H9 (cell line): ENCODE measurements around the gene ADTRP. TPM values are rescaled to one million over a fixed set of nuclear protein-coding genes. Genes with fewer than 3 reads are reported as not detected.

Experiments used
- DNase-seq: peaks from one replicate; pipeline ENCODE4 v3.0.0-alpha.2; 2017
- H2AFZ ChIP-seq: one replicate; pipeline ENCODE4 v1.6.1; 2013; ENCODE audit warnings: mild to moderate bottlenecking, low read length, control low read depth, moderate library complexity
- H2AK5ac ChIP-seq: 2 replicates; pipeline ENCODE4 v1.6.1; 2013; ENCODE audit warnings: low read length, control low read depth, mixed read lengths; ENCODE audit not compliant: insufficient read length
- H2BK120ac ChIP-seq: one replicate; pipeline ENCODE4 v1.6.1; 2013; ENCODE audit warnings: low read depth, mild to moderate bottlenecking, low read length, control low read depth, inconsistent platforms; ENCODE audit not compliant: poor library complexity, severe bottlenecking
- H2BK12ac ChIP-seq: 2 replicates; pipeline ENCODE4 v1.6.1; 2013; ENCODE audit warnings: low read length, control low read depth, mixed read lengths, low read depth; ENCODE audit not compliant: insufficient read length
- H2BK15ac ChIP-seq: 2 replicates; pipeline ENCODE4 v1.6.1; 2013; ENCODE audit warnings: low read depth, low read length, control low read depth
- H2BK20ac ChIP-seq: one replicate; pipeline ENCODE4 v1.6.1; 2013; ENCODE audit warnings: low read depth, mild to moderate bottlenecking, low read length, control low read depth, inconsistent platforms; ENCODE audit not compliant: poor library complexity, severe bottlenecking
- H2BK5ac ChIP-seq: 2 replicates; pipeline ENCODE4 v1.6.1; 2013; ENCODE audit warnings: low read length, control low read depth, mixed read lengths; ENCODE audit not compliant: insufficient read length
- H3K14ac ChIP-seq: 2 replicates; pipeline ENCODE4 v1.6.1; 2013; ENCODE audit warnings: low read length, control low read depth; ENCODE audit not compliant: insufficient read depth
- H3K18ac ChIP-seq: 2 replicates; pipeline ENCODE4 v1.6.1; 2013; ENCODE audit warnings: low read depth, mild to moderate bottlenecking, mixed read lengths, low read length, control low read depth; ENCODE audit not compliant: insufficient read length
- H3K23ac ChIP-seq: 2 replicates; pipeline ENCODE4 v1.6.1; 2013; ENCODE audit warnings: low read length, control low read depth, mixed read lengths, low read depth; ENCODE audit not compliant: insufficient read length
- H3K23me2 ChIP-seq: 2 replicates; pipeline ENCODE4 v1.6.1; 2013; ENCODE audit warnings: low read depth, mild to moderate bottlenecking, mixed read lengths, low read length, control low read depth; ENCODE audit not compliant: insufficient read length, poor library complexity, severe bottlenecking
- H3K27ac ChIP-seq: 2 replicates; pipeline ENCODE4 v1.5.1; 2013; ENCODE audit warnings: low read length, control low read depth, mixed read lengths, low read depth; ENCODE audit not compliant: insufficient read length
- H3K27me3 ChIP-seq: 2 replicates; pipeline ENCODE4 v1.6.1; 2013; ENCODE audit warnings: low read length, control low read depth, inconsistent platforms; ENCODE audit not compliant: insufficient read depth
- H3K4ac ChIP-seq: 2 replicates; pipeline ENCODE4 v1.6.1; 2013; ENCODE audit warnings: low read depth, mild to moderate bottlenecking, control low read depth, inconsistent platforms, low read length, moderate library complexity
- H3K4me1 ChIP-seq: 2 replicates; pipeline ENCODE4 v1.6.1; 2013; ENCODE audit warnings: low read length, control low read depth, inconsistent platforms; ENCODE audit not compliant: insufficient read depth
- H3K4me2 ChIP-seq: 2 replicates; pipeline ENCODE4 v1.6.1; 2013; ENCODE audit warnings: low read length, control low read depth, mixed read lengths; ENCODE audit not compliant: insufficient read length, insufficient read depth
- H3K56ac ChIP-seq: 2 replicates; pipeline ENCODE4 v1.6.1; 2013; ENCODE audit warnings: low read depth, mild to moderate bottlenecking, mixed read lengths, low read length, control low read depth; ENCODE audit not compliant: insufficient read length
- H3K79me1 ChIP-seq: 2 replicates; pipeline ENCODE4 v1.6.1; 2013; ENCODE audit warnings: low read depth, mild to moderate bottlenecking, moderate library complexity, low read length, control low read depth, inconsistent platforms; ENCODE audit not compliant: insufficient read depth, poor library complexity, severe bottlenecking
- H3K79me2 ChIP-seq: 2 replicates; pipeline ENCODE4 v1.6.1; 2013; ENCODE audit warnings: low read length, control low read depth, inconsistent platforms; ENCODE audit not compliant: insufficient read depth
- H3K9ac ChIP-seq: 2 replicates; pipeline ENCODE4 v1.6.1; 2013; ENCODE audit warnings: low read length, control low read depth, mixed read lengths; ENCODE audit not compliant: insufficient read length; ENCODE audit errors: extremely low read depth
- H3K9me3 ChIP-seq: one replicate; pipeline ENCODE4 v1.6.1; 2013; ENCODE audit warnings: low read depth, low read length, inconsistent platforms; ENCODE audit not compliant: control insufficient read depth
- H3T11ph ChIP-seq: one replicate; pipeline ENCODE4 v1.6.1; 2013; ENCODE audit warnings: mild to moderate bottlenecking, low read length, control low read depth, inconsistent platforms
- H4K20me1 ChIP-seq: one replicate; pipeline ENCODE4 v1.6.1; 2013; ENCODE audit not compliant: control insufficient read depth, insufficient read length, insufficient read depth
- H4K5ac ChIP-seq: 2 replicates; pipeline ENCODE4 v1.6.1; 2013; ENCODE audit warnings: low read depth, mild to moderate bottlenecking, mixed read lengths, low read length, control low read depth; ENCODE audit not compliant: insufficient read length
- H4K8ac ChIP-seq: replicated peaks from 2 replicates; pipeline ENCODE4 v1.6.1; 2013; ENCODE audit warnings: low read length, control low read depth, mixed read lengths, low read depth; ENCODE audit not compliant: insufficient read length
- H4K91ac ChIP-seq: 2 replicates; pipeline ENCODE4 v1.6.1; 2013; ENCODE audit warnings: low read depth, mild to moderate bottlenecking, moderate library complexity, mixed read lengths, low read length, control low read depth; ENCODE audit not compliant: insufficient read length
- H3K27ac Mint-ChIP-seq, 3 experiments: 2 replicates in 2 of 3; 3 replicates in 1 of 3; pipeline ENCODE4 v1.8.0; 2020 to 2021; ENCODE audit warnings: mixed read lengths in 3 of 3, mild to moderate bottlenecking in 1 of 3, moderate library complexity in 1 of 3
- H3K27me3 Mint-ChIP-seq: 2 replicates; pipeline ENCODE4 v1.8.0; 2021; ENCODE audit warnings: low read depth, mild to moderate bottlenecking, moderate library complexity, mixed read lengths
- H3K36me3 Mint-ChIP-seq, 3 experiments: 2 replicates in 2 of 3; 3 replicates in 1 of 3; pipeline ENCODE4 v1.8.0; 2020 to 2021; ENCODE audit warnings: low read depth in 3 of 3, mixed read lengths in 3 of 3; ENCODE audit not compliant: insufficient read depth in 1 of 3
- H3K4me1 Mint-ChIP-seq, 2 experiments: 2 replicates each; pipeline ENCODE4 v1.8.0; 2020; ENCODE audit warnings: mixed read lengths in 2 of 2
- H3K4me3 Mint-ChIP-seq, 2 experiments: 2 replicates in 1 of 2; 3 replicates in 1 of 2; pipeline ENCODE4 v1.8.0; 2020 to 2021; ENCODE audit warnings: mild to moderate bottlenecking in 2 of 2, mixed read lengths in 2 of 2, moderate library complexity in 1 of 2
- H3K9me3 Mint-ChIP-seq, 2 experiments: 2 replicates in 1 of 2; 3 replicates in 1 of 2; pipeline ENCODE4 v1.8.0; 2020; ENCODE audit warnings: mild to moderate bottlenecking in 2 of 2, mixed read lengths in 2 of 2, moderate library complexity in 1 of 2
- WGBS: extraction: QIAGEN DNeasy Blood & Tissue Kit; methylation state at CpG from one replicate; pipeline ENCODE4 v1.1.7; 2013; ENCODE audit warnings: missing lambda C conversion rate, low lambda C conversion rate, mixed read lengths; ENCODE audit not compliant: insufficient read length; ENCODE audit errors: extremely low coverage; 5-methylcytosine and 5-hydroxymethylcytosine counted together
- total RNA-seq: library from RNA; stranded (reverse); gene quantifications from 2 replicates; pipeline ENCODE4 v1.2.1, GENCODE V29; 2021
- TF ChIP-seq, protein P1 (sequence below): fragments of 200-600 bp; sonication (generic); conservative IDR thresholded peaks from 3 replicates; pipeline ENCODE4 v1.8.0; 2021; ENCODE audit warnings: antibody characterized with exemption, mild to moderate bottlenecking

The ADTRP gene
- total RNA-seq, 1 experiment from 2014 or later: not detected

DNA sequence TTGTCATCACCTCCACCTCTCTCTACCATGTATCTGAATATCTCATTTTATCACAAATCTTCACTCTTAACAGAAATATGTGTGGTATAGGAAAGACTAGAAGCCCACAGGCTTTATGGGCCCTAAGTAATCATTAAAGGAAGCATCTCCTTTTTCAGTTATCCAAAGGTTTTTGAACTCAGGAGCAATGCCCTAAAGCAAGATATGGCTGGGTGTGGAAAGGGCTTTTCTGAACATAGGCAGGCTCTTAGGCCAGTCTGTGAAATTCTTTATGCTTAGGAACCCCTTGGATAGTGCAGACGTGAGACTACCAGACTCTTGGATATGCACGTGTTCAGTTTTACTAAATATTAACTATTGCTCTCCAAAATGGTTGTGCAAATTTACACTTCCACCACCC, 99.5 kb downstream of the ADTRP start:
- peaks cover 27 to 28% of the 10 kb centered on the region in 2 experiments for H3K9me3 Mint-ChIP-seq
- DNase-seq: no peak
- no peaks in the 10 kb centered on the region for H3K23me2 ChIP-seq
- no peak overlapping the region for H2BK15ac ChIP-seq
- H3K18ac ChIP-seq: no peak overlapping the region
- no peaks in the 10 kb centered on the region for H3K79me2 ChIP-seq
- no peak overlapping the region for H2BK120ac ChIP-seq
- H3K4me3 Mint-ChIP-seq: no peak overlapping the region
- H4K5ac ChIP-seq: no peak overlapping the region
- no CpG with 5 or more reads among the region's 2 CpGs for WGBS
- no peak overlapping the region for H2BK12ac ChIP-seq
- H2AK5ac ChIP-seq: no peak overlapping the region
- H3K27me3 Mint-ChIP-seq: no peaks in the 10 kb centered on the region; the same call in 1 of the 2 replicates
- H4K8ac ChIP-seq: no peak overlapping the region
- H3K27me3 ChIP-seq: no peaks in the 10 kb centered on the region
- no peak overlapping the region for H3T11ph ChIP-seq
- no peak overlapping the region for H3K27ac Mint-ChIP-seq
- H3K9me3 ChIP-seq: peaks cover 8% of the 10 kb centered on the region
- no peak overlapping the region for H3K4me2 ChIP-seq
- H3K23ac ChIP-seq: no peak overlapping the region
- no peaks in the 10 kb centered on the region for H3K79me1 ChIP-seq
- H4K20me1 ChIP-seq: no peaks in the 10 kb centered on the region
- no peaks in the 10 kb centered on the region for H3K4me1 ChIP-seq
- no peak overlapping the region for H3K27ac ChIP-seq
- no peak overlapping the region for H3K9ac ChIP-seq
- no peak overlapping the region for H2AFZ ChIP-seq
- H3K4me1 Mint-ChIP-seq: no peaks in the 10 kb centered on the region
- no peak overlapping the region for H4K91ac ChIP-seq
- H2BK5ac ChIP-seq: no peak overlapping the region
- H3K36me3 Mint-ChIP-seq: peaks cover 10 to 29% (median 11%) of the 10 kb centered on the region in 3 experiments
- TF ChIP-seq, protein P1, sequence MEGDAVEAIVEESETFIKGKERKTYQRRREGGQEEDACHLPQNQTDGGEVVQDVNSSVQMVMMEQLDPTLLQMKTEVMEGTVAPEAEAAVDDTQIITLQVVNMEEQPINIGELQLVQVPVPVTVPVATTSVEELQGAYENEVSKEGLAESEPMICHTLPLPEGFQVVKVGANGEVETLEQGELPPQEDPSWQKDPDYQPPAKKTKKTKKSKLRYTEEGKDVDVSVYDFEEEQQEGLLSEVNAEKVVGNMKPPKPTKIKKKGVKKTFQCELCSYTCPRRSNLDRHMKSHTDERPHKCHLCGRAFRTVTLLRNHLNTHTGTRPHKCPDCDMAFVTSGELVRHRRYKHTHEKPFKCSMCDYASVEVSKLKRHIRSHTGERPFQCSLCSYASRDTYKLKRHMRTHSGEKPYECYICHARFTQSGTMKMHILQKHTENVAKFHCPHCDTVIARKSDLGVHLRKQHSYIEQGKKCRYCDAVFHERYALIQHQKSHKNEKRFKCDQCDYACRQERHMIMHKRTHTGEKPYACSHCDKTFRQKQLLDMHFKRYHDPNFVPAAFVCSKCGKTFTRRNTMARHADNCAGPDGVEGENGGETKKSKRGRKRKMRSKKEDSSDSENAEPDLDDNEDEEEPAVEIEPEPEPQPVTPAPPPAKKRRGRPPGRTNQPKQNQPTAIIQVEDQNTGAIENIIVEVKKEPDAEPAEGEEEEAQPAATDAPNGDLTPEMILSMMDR: no peak
- no peak overlapping the region for H2BK20ac ChIP-seq
- H3K14ac ChIP-seq: no peak overlapping the region
- H3K4ac ChIP-seq: no peak overlapping the region
- H3K56ac ChIP-seq: no peak overlapping the region
